HEK293 (cell line): ENCODE data around the gene GPR155.

Experiments used
- CTCF ChIA-PET: fragments of 350-600 bp; formaldehyde crosslinking; extraction: SDS; loops from one replicate; lab custom pipeline; 2021; ENCODE audit warnings: antibody characterized with exemption; lab: Yijun Ruan, JAX
- POLR2A ChIA-PET: fragments of 300-600 bp; formaldehyde crosslinking; extraction: SDS; loops from one replicate; lab custom pipeline; 2020; ENCODE audit warnings: antibody characterized with exemption, inconsistent platforms; lab: Yijun Ruan, JAX
- H3K27ac ChIP-seq: fragments of 200-500 bp; sonication (Bioruptor generic); 2 replicates; pipeline ENCODE4 v1.5.1; 2014; ENCODE audit warnings: low read depth, low read length, control low read depth, inconsistent platforms; ENCODE audit errors: extremely low read depth
- H3K36me3 ChIP-seq, 2 experiments: fragments of 200-500 bp in 1 of 2; sonication (Bioruptor generic) in 1 of 2; 1 replicate in 1 of 2; 2 replicates in 1 of 2; pipeline ENCODE4 v1.5.1; 2014 to 2017; ENCODE audit warnings: inconsistent platforms in 2 of 2, low read length in 2 of 2; ENCODE audit not compliant: control insufficient read depth in 2 of 2, insufficient read depth in 1 of 2
- H3K4me1 ChIP-seq: fragments of 200-500 bp; sonication (Bioruptor generic); 2 replicates; pipeline ENCODE4 v1.5.1; 2014; ENCODE audit warnings: mild to moderate bottlenecking, low read length, inconsistent platforms; ENCODE audit not compliant: control insufficient read depth, insufficient read depth
- H3K4me3 ChIP-seq: 2 replicates; pipeline ENCODE4 v1.5.1; 2011; ENCODE audit warnings: low read depth, mild to moderate bottlenecking, control low read depth, low read length, moderate library complexity
- H3K9me3 ChIP-seq: fragments of 200-500 bp; sonication (Bioruptor generic); 2 replicates; pipeline ENCODE4 v1.5.1; 2014; ENCODE audit warnings: low read depth, low read length, inconsistent platforms; ENCODE audit not compliant: control insufficient read depth, insufficient read depth
- GLI2 ChIP-seq: fragments of 450-650 bp; formaldehyde crosslinking; IDR thresholded peaks from 2 replicates; pipeline ENCODE4; 2017; ENCODE audit warnings: missing biosample characterization, missing genetic modification characterization, low read depth, borderline replicate concordance
- RBAK ChIP-seq: fragments of 450-650 bp; formaldehyde crosslinking; IDR thresholded peaks from 2 replicates; pipeline ENCODE4 v1.5.1; 2016; ENCODE audit warnings: missing biosample characterization, missing genetic modification characterization
- REST ChIP-seq: fragments of 450-650 bp; formaldehyde crosslinking; IDR thresholded peaks from 2 replicates; pipeline ENCODE4 v1.5.1; 2016; ENCODE audit warnings: missing biosample characterization, missing genetic modification characterization
- SCRT1 ChIP-seq: fragments of 450-650 bp; formaldehyde crosslinking; IDR thresholded peaks from 2 replicates; pipeline ENCODE4 v1.5.1; 2016; ENCODE audit warnings: missing biosample characterization, missing genetic modification characterization, borderline replicate concordance
- SCRT2 ChIP-seq: fragments of 450-650 bp; formaldehyde crosslinking; IDR thresholded peaks from 2 replicates; pipeline ENCODE4 v1.5.1; 2016; ENCODE audit warnings: missing biosample characterization, missing genetic modification characterization
- SP3 ChIP-seq: fragments of 450-650 bp; formaldehyde crosslinking; IDR thresholded peaks from 2 replicates; pipeline ENCODE4 v1.5.1; 2016; ENCODE audit warnings: missing biosample characterization, missing genetic modification characterization
- ZFHX2 ChIP-seq: fragments of 450-650 bp; formaldehyde crosslinking; conservative IDR thresholded peaks from 2 replicates; pipeline ENCODE4 v1.5.1; 2016; ENCODE audit warnings: missing biosample characterization, missing genetic modification characterization
- ZFP69B ChIP-seq: fragments of 450-650 bp; formaldehyde crosslinking; IDR thresholded peaks from 2 replicates; pipeline ENCODE4 v1.5.1; 2016; ENCODE audit warnings: missing biosample characterization, missing genetic modification characterization
- ZNF148 ChIP-seq: fragments of 450-650 bp; formaldehyde crosslinking; IDR thresholded peaks from 2 replicates; pipeline ENCODE4 v1.5.0; 2017; ENCODE audit warnings: missing biosample characterization, missing genetic modification characterization, borderline replicate concordance
- ZNF223 ChIP-seq: fragments of 450-650 bp; formaldehyde crosslinking; IDR thresholded peaks from 2 replicates; pipeline ENCODE4 v1.5.1; 2016; ENCODE audit warnings: missing biosample characterization, missing genetic modification characterization
- ZNF510 ChIP-seq: fragments of 450-650 bp; formaldehyde crosslinking; IDR thresholded peaks from 2 replicates; pipeline ENCODE4 v1.5.1; 2018; ENCODE audit warnings: mild to moderate bottlenecking, missing genetic modification characterization, missing biosample characterization; ENCODE audit not compliant: insufficient replicate concordance
- ZNF585B ChIP-seq: fragments of 450-650 bp; formaldehyde crosslinking; IDR thresholded peaks from 2 replicates; pipeline ENCODE4 v1.5.1; 2016; ENCODE audit warnings: missing biosample characterization, missing genetic modification characterization
- ZNF610 ChIP-seq: fragments of 450-650 bp; formaldehyde crosslinking; IDR thresholded peaks from 2 replicates; pipeline ENCODE4 v1.5.1; 2016; ENCODE audit warnings: missing biosample characterization, missing genetic modification characterization, borderline replicate concordance
- ZNF654 ChIP-seq: fragments of 450-650 bp; formaldehyde crosslinking; IDR thresholded peaks from 2 replicates; pipeline ENCODE4 v1.5.1; 2016; ENCODE audit warnings: low read depth, missing biosample characterization, missing genetic modification characterization
- ZNF677 ChIP-seq: fragments of 450-650 bp; IDR thresholded peaks from 2 replicates; pipeline ENCODE4 v1.5.0; 2018; ENCODE audit warnings: missing biosample characterization, mild to moderate bottlenecking, missing genetic modification characterization, moderate library complexity
- ZNF747 ChIP-seq: fragments of 450-650 bp; formaldehyde crosslinking; IDR thresholded peaks from 2 replicates; pipeline ENCODE4 v1.5.1; 2016; ENCODE audit warnings: missing biosample characterization, missing genetic modification characterization
- ZSCAN4 ChIP-seq: fragments of 450-650 bp; formaldehyde crosslinking; IDR thresholded peaks from 2 replicates; pipeline ENCODE4 v1.5.1; 2017; ENCODE audit warnings: missing biosample characterization, missing genetic modification characterization

GPR155 gene

GRCh38 chr2:174524527-174524926, 37.7 kb upstream of the GPR155 start (continued):
- TF ChIP-seq ZNF510 (tag by site-specific recombination) (no peak), ZNF747 (tag by site-specific recombination) (no peak), ZFHX2 (tag by site-specific recombination) (no peak), RBAK (tag by site-specific recombination) (no peak), GLI2 (tag by site-specific recombination) (no peak), SP3 (tag by site-specific recombination) (no peak), ZNF585B (tag by site-specific recombination) (no peak), SCRT2 (no peak), ZSCAN4 (tag by site-specific recombination) (no peak), ZNF148 (tag by site-specific recombination) (no peak), ZNF677 (no peak), ZNF223 (tag by site-specific recombination) (no peak), ZNF654 (no peak)

- Histone ChIP-seq H3K36me3 (no peaks in the 10 kb centered on the region), H3K4me3 (no peak overlapping the region), H3K9me3 (no peaks in the 10 kb centered on the region), H3K27ac (no peak overlapping the region), H3K4me1 (no peaks in the 10 kb centered on the region)
- ChIA-PET CTCF (interaction anchor here (0.6 to 1.8 kb wide), 7 partner anchors 9 to 176 kb away, joined by 3 to 15 read pairs (median 3); no protein-coding TSS in a partner anchor), POLR2A (no interaction called here)
- TF ChIP-seq REST (no peak), ZNF610 (no peak)
Observed at GRCh38 chr2:174522553-174522952, 35.7 kb upstream of the GPR155 start.

- no peaks in the 10 kb centered on the region for H3K4me1 ChIP-seq
- CTCF ChIA-PET: interaction anchor here (1.6 kb wide), 2 partner anchors 28 to 58 kb away, joined by 4 to 5 read pairs; no protein-coding TSS in a partner anchor
- no peaks in the 10 kb centered on the region for H3K36me3 ChIP-seq
- no peak overlapping the region for H3K27ac ChIP-seq
- no peak overlapping the region for H3K4me3 ChIP-seq
- TF ChIP-seq ZFP69B (tag by site-specific recombination) (no peak), ZFHX2 (tag by site-specific recombination) (no peak), SCRT1 (tag by site-specific recombination) (no peak)
- TF ChIP-seq, all 188 proteins: peak for 0
- POLR2A ChIA-PET: no interaction called here
- no peaks in the 10 kb centered on the region for H3K9me3 ChIP-seq
Observed at GRCh38 chr2:174518395-174518794, 31.6 kb upstream of the GPR155 start.
